K562 (cell line): ENCODE measurements around the gene TULP1. TPM values are rescaled to one million over a fixed set of nuclear protein-coding genes. Genes with fewer than 3 reads are reported as not detected.

Source experiments
- CAMTA2 ChIP-seq: fragments of 250-450 bp; sonication (Bioruptor Pico); conservative IDR thresholded peaks from 2 replicates; pipeline ENCODE4 v1.5.1; 2022
- CBFB ChIP-seq: sonication (generic); formaldehyde crosslinking; IDR thresholded peaks from 2 replicates; pipeline ENCODE4 v1.4.0; 2020; ENCODE audit warnings: mild to moderate bottlenecking, missing genetic modification reagents
- CBX5 ChIP-seq: IDR thresholded peaks from 2 replicates; pipeline ENCODE4 v1.6.1; 2014; ENCODE audit warnings: low read depth, borderline replicate concordance
- ELF4 ChIP-seq: fragments of 450-650 bp; formaldehyde crosslinking; IDR thresholded peaks from 2 replicates; pipeline ENCODE4 v1.4.0; 2022; ENCODE audit warnings: missing genetic modification characterization
- HDAC2 ChIP-seq: fragments of 450-650 bp; IDR thresholded peaks from 2 replicates; pipeline ENCODE4 v1.6.1; 2016; ENCODE audit warnings: mild to moderate bottlenecking
- MCM3 ChIP-seq: fragments of 450-650 bp; IDR thresholded peaks from 2 replicates; pipeline ENCODE4 v1.6.1; 2016
- NFIX ChIP-seq: fragments of 250-450 bp; sonication (Bioruptor Pico); IDR thresholded peaks from 2 replicates; pipeline ENCODE4 v1.4.0; 2020; ENCODE audit warnings: low read depth, mild to moderate bottlenecking, moderate library complexity
- POU5F1 ChIP-seq: fragments of 150-350 bp; IDR thresholded peaks from 2 replicates; pipeline ENCODE4 v1.6.1; 2014; ENCODE audit warnings: borderline replicate concordance, low read length, low read depth, mild to moderate bottlenecking; ENCODE audit not compliant: partially characterized antibody
- RBBP5 ChIP-seq: fragments of 200-600 bp; sonication (generic); IDR thresholded peaks from 2 replicates; pipeline ENCODE4 v1.6.1; 2012; ENCODE audit warnings: borderline replicate concordance, mild to moderate bottlenecking, low read length, control low read depth, inconsistent platforms; ENCODE audit not compliant: insufficient read depth, poor library complexity, severe bottlenecking
- SAFB2 ChIP-seq: fragments of 200-400 bp; formaldehyde crosslinking; IDR thresholded peaks from 2 replicates; pipeline ENCODE4 v1.6.1; 2018; ENCODE audit warnings: borderline replicate concordance, low read length, low read depth, moderate library complexity; ENCODE audit not compliant: severe bottlenecking
- SMARCA4 ChIP-seq: fragments of 450-650 bp; IDR thresholded peaks from 2 replicates; pipeline ENCODE4 v1.6.1; 2016
- ZFP1 ChIP-seq: fragments of 450-650 bp; formaldehyde crosslinking; IDR thresholded peaks from 2 replicates; pipeline ENCODE4 v1.4.0; 2020; ENCODE audit warnings: mild to moderate bottlenecking, mixed read lengths
- ZNF445 ChIP-seq: fragments of 250-450 bp; sonication (Bioruptor Pico); IDR thresholded peaks from 2 replicates; pipeline ENCODE4 v1.4.0; 2020; ENCODE audit warnings: low read depth, mild to moderate bottlenecking, moderate library complexity
- ZNF561 ChIP-seq: fragments of 450-650 bp; formaldehyde crosslinking; conservative IDR thresholded peaks from 2 replicates; pipeline ENCODE4 v1.4.0; 2020; ENCODE audit warnings: mild to moderate bottlenecking, moderate library complexity
- polyA plus RNA-seq, 8 experiments: library from polyadenylated mRNA; depleted of rRNA in 4 of 8; stranded (reverse) in 5 of 8; unstranded in 3 of 8; fragments of >200 nt; fragmentation: Nextera tagmentation in 2 of 8; fragmentation: Illumina TruSeq in 1 of 8; extraction: Ambion mirVana in 2 of 8; extraction: Trizol in 1 of 8; gene quantifications; 2 replicates each; pipeline versions ENCODE4 v1.2.1 to v1.2.3, GENCODE V29; 2011 to 2014; ENCODE audit warnings: inconsistent platforms in 1 of 8, missing spikeins in 1 of 8
- total RNA-seq, 7 experiments: library from RNA; depleted of rRNA in 6 of 7; stranded (reverse); fragments of >200 nt in 6 of 7; fragmentation: Illumina TruSeq in 2 of 7; extraction: Trizol in 2 of 7; gene quantifications; 2 replicates each; pipeline versions ENCODE4 v1.2.1 to v1.2.3, GENCODE V29; 2011 to 2021; ENCODE audit warnings: low replicate concordance in 1 of 7
- TF ChIP-seq, protein P1 (sequence below), 2 experiments: fragments of 250-450 bp in 1 of 2; fragments of 450-650 bp in 1 of 2; sonication (Bioruptor Pico) in 1 of 2; IDR thresholded peaks; 2 replicates each; pipeline versions ENCODE4 v1.6.1 to v1.8.0; 2016 to 2021; ENCODE audit warnings: mild to moderate bottlenecking in 2 of 2, moderate library complexity in 2 of 2, missing compliant biosample characterization in 1 of 2, missing genetic modification characterization in 1 of 2
- TF ChIP-seq, protein P2 (sequence below): sonication (generic); formaldehyde crosslinking; IDR thresholded peaks from 2 replicates; pipeline ENCODE4 v1.8.1; 2022; ENCODE audit warnings: missing genetic modification reagents
- TF ChIP-seq, protein P3 (sequence below): fragments of 450-650 bp; IDR thresholded peaks from 2 replicates; pipeline ENCODE4 v1.6.1; 2017; ENCODE audit warnings: antibody characterized with exemption, mild to moderate bottlenecking
- TF ChIP-seq, protein P4 (sequence below), 2 experiments: fragments of 150-350 bp in 1 of 2; IDR thresholded peaks; 2 replicates each; pipeline ENCODE4 v1.6.1; 2012 to 2016; ENCODE audit warnings: low read depth in 2 of 2, low read length in 2 of 2, mild to moderate bottlenecking in 1 of 2, moderate library complexity in 1 of 2

TULP1 gene
- total and polyA plus RNA-seq, 9 of the 15 experiments (the other 6 are each of a cell fraction or from before 2014, with no cell fraction given): 0.06 to 0.17 (median 0.09) TPM; not detected in 6

DNA sequence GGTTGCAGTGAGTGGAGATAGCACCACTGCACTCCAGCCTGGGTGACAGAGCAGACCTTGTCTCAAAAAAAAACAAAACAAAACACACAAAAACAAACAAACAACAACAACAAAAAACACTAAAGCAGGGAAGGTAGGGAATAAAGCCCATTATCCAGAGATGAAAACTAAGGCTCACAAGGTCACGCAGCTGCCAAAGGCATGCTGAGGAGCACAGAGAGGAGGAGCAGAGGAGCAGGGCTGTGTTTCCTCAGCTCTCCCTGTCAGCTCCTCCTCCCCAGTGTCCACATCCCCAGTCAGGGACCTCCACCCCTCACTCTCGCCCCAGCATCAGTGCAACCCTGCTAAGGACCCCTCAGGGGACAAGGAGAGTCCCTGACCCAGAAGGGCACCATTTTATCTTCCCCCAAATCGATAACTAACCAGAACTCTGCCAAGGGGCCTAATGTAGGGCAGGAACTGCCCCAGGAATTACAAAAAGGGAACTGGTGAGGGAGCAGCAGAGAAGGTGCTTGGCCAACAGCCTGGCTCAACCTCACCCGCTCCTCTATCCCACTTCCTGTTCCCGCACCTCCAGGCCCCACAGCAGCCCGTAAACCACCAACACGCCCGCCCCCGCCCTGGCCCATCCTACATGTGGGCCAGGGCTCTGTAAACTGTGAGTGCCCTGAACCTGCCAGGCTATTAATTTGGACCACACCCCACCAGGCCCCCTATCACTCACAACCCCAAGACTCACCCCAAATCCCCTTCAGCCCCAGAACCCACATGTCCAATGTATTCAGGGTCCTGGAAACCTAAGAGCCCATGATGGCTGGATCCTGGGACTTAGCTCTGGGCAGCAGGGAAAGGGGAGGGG, 24.8 kb downstream of the TULP1 start (continued):
- TF ChIP-seq, protein P1, sequence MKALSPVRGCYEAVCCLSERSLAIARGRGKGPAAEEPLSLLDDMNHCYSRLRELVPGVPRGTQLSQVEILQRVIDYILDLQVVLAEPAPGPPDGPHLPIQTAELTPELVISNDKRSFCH (CRISPR knock-in tag; IDR thresholded peaks at IDR 0.05): no peak
- TF ChIP-seq, protein P1 (tag; IDR thresholded peaks at IDR 0.05): no peak
- TF ChIP-seq, protein P2, sequence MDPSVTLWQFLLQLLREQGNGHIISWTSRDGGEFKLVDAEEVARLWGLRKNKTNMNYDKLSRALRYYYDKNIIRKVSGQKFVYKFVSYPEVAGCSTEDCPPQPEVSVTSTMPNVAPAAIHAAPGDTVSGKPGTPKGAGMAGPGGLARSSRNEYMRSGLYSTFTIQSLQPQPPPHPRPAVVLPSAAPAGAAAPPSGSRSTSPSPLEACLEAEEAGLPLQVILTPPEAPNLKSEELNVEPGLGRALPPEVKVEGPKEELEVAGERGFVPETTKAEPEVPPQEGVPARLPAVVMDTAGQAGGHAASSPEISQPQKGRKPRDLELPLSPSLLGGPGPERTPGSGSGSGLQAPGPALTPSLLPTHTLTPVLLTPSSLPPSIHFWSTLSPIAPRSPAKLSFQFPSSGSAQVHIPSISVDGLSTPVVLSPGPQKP (CRISPR knock-in tag): no peak
- TF ChIP-seq SAFB2 (no peak), MCM3 (no peak), ELF4 (CRISPR knock-in tag) (0 out of 2 replicates have a peak, but pooled peaks have one; percentile 10), ZNF445 (CRISPR knock-in tag) (no peak), HDAC2 (0 out of 2 replicates have a peak, but pooled peaks have one; percentile 64), NFIX (no peak), CBX5 (no peak), POU5F1 (no peak), RBBP5 (no peak), SMARCA4 (0 out of 2 replicates have a peak, but pooled peaks have one; percentile 15), CAMTA2 (no peak), CBFB (CRISPR knock-in tag) (no peak), ZNF561 (CRISPR knock-in tag) (no peak), ZFP1 (CRISPR knock-in tag) (no peak)
- TF ChIP-seq, protein P3, sequence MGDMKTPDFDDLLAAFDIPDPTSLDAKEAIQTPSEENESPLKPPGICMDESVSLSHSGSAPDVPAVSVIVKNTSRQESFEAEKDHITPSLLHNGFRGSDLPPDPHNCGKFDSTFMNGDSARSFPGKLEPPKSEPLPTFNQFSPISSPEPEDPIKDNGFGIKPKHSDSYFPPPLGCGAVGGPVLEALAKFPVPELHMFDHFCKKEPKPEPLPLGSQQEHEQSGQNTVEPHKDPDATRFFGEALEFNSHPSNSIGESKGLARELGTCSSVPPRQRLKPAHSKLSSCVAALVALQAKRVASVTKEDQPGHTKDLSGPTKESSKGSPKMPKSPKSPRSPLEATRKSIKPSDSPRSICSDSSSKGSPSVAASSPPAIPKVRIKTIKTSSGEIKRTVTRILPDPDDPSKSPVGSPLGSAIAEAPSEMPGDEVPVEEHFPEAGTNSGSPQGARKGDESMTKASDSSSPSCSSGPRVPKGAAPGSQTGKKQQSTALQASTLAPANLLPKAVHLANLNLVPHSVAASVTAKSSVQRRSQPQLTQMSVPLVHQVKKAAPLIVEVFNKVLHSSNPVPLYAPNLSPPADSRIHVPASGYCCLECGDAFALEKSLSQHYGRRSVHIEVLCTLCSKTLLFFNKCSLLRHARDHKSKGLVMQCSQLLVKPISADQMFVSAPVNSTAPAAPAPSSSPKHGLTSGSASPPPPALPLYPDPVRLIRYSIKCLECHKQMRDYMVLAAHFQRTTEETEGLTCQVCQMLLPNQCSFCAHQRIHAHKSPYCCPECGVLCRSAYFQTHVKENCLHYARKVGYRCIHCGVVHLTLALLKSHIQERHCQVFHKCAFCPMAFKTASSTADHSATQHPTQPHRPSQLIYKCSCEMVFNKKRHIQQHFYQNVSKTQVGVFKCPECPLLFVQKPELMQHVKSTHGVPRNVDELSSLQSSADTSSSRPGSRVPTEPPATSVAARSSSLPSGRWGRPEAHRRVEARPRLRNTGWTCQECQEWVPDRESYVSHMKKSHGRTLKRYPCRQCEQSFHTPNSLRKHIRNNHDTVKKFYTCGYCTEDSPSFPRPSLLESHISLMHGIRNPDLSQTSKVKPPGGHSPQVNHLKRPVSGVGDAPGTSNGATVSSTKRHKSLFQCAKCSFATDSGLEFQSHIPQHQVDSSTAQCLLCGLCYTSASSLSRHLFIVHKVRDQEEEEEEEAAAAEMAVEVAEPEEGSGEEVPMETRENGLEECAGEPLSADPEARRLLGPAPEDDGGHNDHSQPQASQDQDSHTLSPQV: no peak; the same call in 1 of the 2 replicates
- TF ChIP-seq, protein P4, sequence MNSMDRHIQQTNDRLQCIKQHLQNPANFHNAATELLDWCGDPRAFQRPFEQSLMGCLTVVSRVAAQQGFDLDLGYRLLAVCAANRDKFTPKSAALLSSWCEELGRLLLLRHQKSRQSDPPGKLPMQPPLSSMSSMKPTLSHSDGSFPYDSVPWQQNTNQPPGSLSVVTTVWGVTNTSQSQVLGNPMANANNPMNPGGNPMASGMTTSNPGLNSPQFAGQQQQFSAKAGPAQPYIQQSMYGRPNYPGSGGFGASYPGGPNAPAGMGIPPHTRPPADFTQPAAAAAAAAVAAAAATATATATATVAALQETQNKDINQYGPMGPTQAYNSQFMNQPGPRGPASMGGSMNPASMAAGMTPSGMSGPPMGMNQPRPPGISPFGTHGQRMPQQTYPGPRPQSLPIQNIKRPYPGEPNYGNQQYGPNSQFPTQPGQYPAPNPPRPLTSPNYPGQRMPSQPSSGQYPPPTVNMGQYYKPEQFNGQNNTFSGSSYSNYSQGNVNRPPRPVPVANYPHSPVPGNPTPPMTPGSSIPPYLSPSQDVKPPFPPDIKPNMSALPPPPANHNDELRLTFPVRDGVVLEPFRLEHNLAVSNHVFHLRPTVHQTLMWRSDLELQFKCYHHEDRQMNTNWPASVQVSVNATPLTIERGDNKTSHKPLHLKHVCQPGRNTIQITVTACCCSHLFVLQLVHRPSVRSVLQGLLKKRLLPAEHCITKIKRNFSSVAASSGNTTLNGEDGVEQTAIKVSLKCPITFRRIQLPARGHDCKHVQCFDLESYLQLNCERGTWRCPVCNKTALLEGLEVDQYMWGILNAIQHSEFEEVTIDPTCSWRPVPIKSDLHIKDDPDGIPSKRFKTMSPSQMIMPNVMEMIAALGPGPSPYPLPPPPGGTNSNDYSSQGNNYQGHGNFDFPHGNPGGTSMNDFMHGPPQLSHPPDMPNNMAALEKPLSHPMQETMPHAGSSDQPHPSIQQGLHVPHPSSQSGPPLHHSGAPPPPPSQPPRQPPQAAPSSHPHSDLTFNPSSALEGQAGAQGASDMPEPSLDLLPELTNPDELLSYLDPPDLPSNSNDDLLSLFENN (IDR thresholded peaks at IDR 0.05; ENCODE audit: low read depth in 2 of 2, low read length in 2 of 2): no peak
